ENCODE measurements around the gene NR3C2.

NR3C2 gene

DNA sequence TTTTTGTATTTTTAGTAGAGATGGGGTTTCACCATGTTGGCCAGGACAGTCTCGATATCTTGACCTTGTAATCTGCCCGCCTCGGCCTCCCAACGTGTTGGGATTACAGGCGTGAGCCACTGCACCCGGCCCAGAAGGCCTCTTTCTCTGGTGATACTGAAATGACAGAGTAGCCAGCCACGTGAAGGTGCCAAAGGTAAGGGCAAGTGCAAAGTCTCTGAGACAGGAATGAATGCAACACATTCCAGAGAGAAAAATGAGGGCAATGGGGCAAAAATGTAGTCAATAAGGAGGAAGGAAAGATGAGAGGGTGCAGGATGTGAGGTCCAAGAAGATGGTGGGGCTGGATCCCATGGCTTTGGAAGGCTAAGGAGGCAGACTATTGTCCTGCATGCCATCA lies 176.0 kb downstream of the NR3C2 start:
- no peak overlapping the region for H3K4me3 ChIP-seq (ENCODE audit: low read depth, low read length)
- no peak for DNase-seq (ENCODE audit: low read depth)
- TF ChIP-seq, protein P1, sequence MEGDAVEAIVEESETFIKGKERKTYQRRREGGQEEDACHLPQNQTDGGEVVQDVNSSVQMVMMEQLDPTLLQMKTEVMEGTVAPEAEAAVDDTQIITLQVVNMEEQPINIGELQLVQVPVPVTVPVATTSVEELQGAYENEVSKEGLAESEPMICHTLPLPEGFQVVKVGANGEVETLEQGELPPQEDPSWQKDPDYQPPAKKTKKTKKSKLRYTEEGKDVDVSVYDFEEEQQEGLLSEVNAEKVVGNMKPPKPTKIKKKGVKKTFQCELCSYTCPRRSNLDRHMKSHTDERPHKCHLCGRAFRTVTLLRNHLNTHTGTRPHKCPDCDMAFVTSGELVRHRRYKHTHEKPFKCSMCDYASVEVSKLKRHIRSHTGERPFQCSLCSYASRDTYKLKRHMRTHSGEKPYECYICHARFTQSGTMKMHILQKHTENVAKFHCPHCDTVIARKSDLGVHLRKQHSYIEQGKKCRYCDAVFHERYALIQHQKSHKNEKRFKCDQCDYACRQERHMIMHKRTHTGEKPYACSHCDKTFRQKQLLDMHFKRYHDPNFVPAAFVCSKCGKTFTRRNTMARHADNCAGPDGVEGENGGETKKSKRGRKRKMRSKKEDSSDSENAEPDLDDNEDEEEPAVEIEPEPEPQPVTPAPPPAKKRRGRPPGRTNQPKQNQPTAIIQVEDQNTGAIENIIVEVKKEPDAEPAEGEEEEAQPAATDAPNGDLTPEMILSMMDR (IDR thresholded peaks at IDR 0.05; ENCODE audit: insufficient read depth, low read depth, low read length, missing control alignments), result no peak

DNA sequence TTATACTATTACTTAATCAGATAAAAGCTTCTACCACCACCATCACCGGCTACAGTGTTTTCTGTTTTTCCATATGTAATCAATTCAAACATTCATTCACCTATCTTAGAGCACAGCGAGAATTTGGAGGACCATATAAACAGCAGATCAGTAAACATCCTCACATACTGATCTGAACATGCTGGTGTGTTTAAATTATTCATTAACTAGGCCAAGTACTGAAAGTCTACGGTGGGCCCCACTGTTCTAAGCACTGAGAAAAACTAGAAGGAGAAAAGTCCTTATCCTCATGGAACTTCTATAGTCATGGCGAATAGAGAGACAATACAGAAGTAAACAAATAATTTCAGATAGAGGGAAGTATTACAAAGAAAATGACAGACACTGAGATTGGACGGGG lies 176.6 kb downstream of the NR3C2 start:
- TF ChIP-seq, protein P1 (IDR thresholded peaks at IDR 0.05; ENCODE audit: insufficient read depth, low read depth, low read length, missing control alignments), result no peak
- no peak for DNase-seq (ENCODE audit: low read depth)
- H3K4me3 ChIP-seq (ENCODE audit: low read depth, low read length), result no peak overlapping the region

GRCh38 chr4:148263802-148264201 lies 178.4 kb downstream of the NR3C2 start:
- no peak for DNase-seq (ENCODE audit: low read depth)
- TF ChIP-seq, protein P1 (IDR thresholded peaks at IDR 0.05; ENCODE audit: insufficient read depth, low read depth, low read length, missing control alignments), result no peak
- H3K4me3 ChIP-seq (ENCODE audit: low read depth, low read length), result no peak overlapping the region

DNA sequence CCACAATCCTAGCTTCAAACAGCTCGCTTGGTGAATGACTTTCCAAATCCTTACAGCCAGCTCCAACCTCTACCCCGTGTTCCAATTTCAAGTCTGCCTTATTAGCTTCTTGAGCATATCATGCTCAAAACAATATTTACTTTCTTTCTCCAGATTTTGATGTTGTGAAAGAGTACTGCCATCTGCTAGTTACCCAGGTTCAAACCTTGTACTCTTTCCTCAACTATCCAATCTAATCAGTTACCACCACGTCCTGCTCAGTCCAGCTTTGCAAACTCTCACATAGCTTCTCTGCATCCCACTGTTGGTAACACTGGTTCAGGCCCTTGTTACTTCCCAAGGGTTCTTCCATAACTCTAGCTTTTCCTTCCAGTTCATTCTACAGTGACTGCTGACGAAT lies 179.1 kb downstream of the NR3C2 start:
- H3K4me3 ChIP-seq (ENCODE audit: low read depth, low read length), result no peak overlapping the region
- TF ChIP-seq, protein P1 (IDR thresholded peaks at IDR 0.05; ENCODE audit: insufficient read depth, low read depth, low read length, missing control alignments), result no peak
- DNase-seq (ENCODE audit: low read depth), result no peak

DNA sequence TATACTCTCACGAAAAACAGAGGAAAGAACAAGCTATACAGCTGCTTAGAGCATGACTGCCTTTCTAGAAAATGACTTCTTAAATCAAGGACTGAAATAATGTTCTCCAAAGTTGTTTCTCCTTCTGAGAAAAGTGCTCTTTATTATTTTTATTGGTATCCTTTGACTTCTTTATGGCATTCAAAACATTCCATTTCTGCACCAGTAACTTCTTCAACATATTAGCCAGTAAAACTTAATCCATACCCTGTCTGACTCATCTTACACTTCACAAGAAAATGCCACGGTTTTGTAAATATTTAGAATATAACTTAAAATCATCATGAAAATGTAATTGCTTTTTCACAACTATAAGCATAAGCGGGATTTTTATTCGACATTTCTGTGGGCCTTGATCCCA lies 180.4 kb downstream of the NR3C2 start:
- DNase-seq (ENCODE audit: low read depth), result no peak
- TF ChIP-seq, protein P1 (IDR thresholded peaks at IDR 0.05; ENCODE audit: insufficient read depth, low read depth, low read length, missing control alignments), result no peak
- H3K4me3 ChIP-seq (ENCODE audit: low read depth, low read length), result no peak overlapping the region

DNA sequence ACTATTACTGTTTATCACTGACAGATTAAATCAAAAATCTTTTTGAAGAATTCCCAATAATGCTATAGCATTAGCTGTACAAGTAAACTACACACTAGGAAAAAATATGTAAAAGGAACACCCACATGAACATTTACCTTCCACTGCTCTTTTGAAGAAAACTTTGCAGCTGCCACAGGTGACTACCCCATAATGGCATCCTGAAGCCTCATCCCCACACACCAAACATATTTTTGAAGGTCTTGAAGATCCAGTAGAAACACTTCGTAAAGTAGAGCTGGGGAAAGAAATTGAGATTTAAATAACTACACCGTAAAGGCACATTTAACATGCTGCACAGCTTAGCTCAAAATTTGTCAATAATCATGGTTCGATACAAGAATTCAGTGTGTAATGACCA lies 182.4 kb downstream of the NR3C2 start:
- TF ChIP-seq, protein P1 (IDR thresholded peaks at IDR 0.05; ENCODE audit: insufficient read depth, low read depth, low read length, missing control alignments), result no peak
- DNase-seq (ENCODE audit: low read depth), result no peak
- H3K4me3 ChIP-seq (ENCODE audit: low read depth, low read length), result no peak overlapping the region

- H3K4me3 ChIP-seq (ENCODE audit: low read depth, low read length), result no peak overlapping the region
- TF ChIP-seq, protein P1 (IDR thresholded peaks at IDR 0.05; ENCODE audit: insufficient read depth, low read depth, low read length, missing control alignments), result no peak
- DNase-seq (ENCODE audit: low read depth), result no peak
These were observed 183.7 kb downstream of the NR3C2 start for GRCh38 chr4:148258535-148258934.
